ENCODE data around the gene SRD5A3.

SRD5A3 gene

DNA sequence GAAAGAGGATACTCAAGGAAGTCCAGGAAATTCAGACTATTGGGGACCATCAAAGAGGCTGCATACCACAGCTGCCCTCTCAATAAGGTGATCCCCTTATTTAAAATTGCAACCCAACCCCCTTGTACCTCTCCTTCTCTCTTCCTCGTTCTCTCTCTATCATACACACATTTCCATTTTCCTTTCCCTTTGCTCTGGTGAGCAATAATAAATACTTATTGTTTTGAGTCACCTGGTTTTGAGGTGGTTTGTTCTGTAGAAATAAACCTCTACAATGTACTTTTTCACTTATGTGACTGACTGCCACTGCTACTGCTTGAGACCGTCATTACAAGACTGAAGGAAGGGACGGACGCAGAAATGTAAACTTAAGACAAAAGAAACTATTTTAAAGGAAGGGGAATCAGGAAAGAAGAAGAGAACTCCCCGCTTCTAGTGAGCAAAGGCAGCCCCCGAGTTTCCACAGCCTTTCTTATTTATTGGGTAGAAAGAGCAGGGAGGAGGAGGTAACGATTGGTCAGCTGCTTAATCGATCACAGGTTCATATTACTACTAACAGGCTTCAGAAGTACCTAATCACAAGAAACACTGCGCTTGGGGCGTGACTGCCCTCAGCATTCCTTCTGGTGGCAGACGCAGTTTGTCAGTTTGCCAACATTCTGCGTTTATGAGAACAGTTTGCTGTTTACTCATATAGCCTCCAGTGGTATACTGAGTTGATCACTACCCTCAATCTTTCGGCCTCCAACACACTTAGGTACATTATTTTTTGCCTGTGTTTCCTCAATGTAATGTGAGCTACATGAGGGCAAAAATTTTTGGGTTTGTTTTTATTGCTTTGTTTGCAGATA is 32.8 kb downstream of the SRD5A3 start:
- H3K9me3 Mint-ChIP-seq (ENCODE audit: low read depth): no peaks in the 10 kb centered on the region
- H3K4me1 Mint-ChIP-seq (ENCODE audit: low read depth): no peaks in the 10 kb centered on the region
- no peaks in the 10 kb centered on the region for H3K27me3 Mint-ChIP-seq
- no peak overlapping the region for H3K4me3 Mint-ChIP-seq
- no peak overlapping the region for H3K27ac Mint-ChIP-seq
- peaks cover 6% of the 10 kb centered on the region for H3K36me3 Mint-ChIP-seq

DNA sequence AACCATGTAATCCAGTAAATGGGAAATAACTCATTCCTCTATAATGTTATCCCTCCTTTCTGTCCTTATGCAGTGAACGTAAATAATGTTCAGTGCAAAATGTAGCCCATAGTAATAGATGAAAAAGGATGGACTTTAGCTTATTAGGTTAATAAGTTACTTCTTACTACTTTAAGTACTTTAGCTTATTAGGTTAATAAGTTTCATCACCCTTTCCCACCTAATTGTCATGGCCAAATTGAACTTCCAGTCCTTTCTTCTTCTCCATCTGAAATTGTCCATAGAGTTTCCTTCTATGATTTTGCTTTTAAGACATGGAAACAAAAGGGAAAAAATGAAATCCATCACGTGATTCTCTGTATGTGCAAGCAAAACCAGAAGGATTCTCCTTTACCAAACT is 34.5 kb downstream of the SRD5A3 start:
- no peaks in the 10 kb centered on the region for H3K4me1 Mint-ChIP-seq (ENCODE audit: low read depth)
- H3K27me3 Mint-ChIP-seq: no peaks in the 10 kb centered on the region
- H3K27ac Mint-ChIP-seq: no peak overlapping the region
- no peaks in the 10 kb centered on the region for H3K36me3 Mint-ChIP-seq
- H3K4me3 Mint-ChIP-seq: no peak overlapping the region
- H3K9me3 Mint-ChIP-seq (ENCODE audit: low read depth): no peaks in the 10 kb centered on the region

DNA sequence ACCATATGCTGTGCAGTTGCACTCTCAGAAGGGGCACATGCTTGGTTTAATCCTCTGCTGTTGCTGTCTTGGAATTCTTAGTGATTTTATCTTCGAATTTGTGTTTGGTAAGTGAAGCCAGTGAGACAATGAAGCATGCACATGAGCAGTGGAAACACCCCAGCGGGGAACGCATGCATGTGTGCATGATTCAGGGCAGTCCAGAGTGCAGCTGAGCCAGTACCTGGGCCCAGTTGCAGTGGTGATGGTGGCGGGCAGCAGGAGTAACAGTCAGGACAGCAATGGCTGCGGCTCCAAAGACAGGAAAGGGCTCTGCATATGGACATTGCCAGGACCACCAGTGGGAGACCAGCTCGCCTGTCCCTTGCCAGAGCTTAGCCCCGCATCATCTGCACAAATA is 35.5 kb downstream of the SRD5A3 start:
- Mint-ChIP-seq H3K27me3 (no peaks in the 10 kb centered on the region), H3K4me3 (no peak overlapping the region), H3K27ac (no peak overlapping the region), H3K36me3 (no peaks in the 10 kb centered on the region), H3K4me1 (ENCODE audit: low read depth) (no peaks in the 10 kb centered on the region), H3K9me3 (ENCODE audit: low read depth) (no peaks in the 10 kb centered on the region)

DNA sequence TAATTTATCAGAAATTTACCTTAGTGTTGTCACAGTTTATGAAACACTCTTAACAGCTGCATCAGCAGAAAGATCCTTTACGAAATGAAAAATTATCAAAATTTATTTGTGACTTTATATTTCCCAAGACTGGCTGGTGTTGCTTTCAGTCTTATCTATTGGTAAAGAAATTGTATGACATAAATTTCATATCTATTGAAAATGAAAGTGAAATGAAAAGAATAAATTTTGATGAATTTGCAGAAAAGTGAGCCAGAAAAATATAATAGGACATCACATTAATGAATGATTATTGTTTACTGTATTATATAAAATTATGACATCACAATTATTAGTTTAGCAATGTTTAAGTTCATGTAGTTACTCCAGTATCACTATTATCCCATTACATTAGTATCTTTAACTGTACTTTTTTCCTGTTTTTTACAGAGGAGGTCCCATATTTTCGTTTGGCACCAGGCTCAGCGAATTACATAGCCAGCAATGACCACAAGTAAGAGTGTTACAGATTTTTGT is 36.5 kb downstream of the SRD5A3 start:
- H3K36me3 Mint-ChIP-seq: no peaks in the 10 kb centered on the region
- no peak overlapping the region for H3K4me3 Mint-ChIP-seq
- no peaks in the 10 kb centered on the region for H3K27me3 Mint-ChIP-seq
- H3K9me3 Mint-ChIP-seq (ENCODE audit: low read depth): no peaks in the 10 kb centered on the region
- no peak overlapping the region for H3K27ac Mint-ChIP-seq
- H3K4me1 Mint-ChIP-seq (ENCODE audit: low read depth): no peaks in the 10 kb centered on the region

DNA sequence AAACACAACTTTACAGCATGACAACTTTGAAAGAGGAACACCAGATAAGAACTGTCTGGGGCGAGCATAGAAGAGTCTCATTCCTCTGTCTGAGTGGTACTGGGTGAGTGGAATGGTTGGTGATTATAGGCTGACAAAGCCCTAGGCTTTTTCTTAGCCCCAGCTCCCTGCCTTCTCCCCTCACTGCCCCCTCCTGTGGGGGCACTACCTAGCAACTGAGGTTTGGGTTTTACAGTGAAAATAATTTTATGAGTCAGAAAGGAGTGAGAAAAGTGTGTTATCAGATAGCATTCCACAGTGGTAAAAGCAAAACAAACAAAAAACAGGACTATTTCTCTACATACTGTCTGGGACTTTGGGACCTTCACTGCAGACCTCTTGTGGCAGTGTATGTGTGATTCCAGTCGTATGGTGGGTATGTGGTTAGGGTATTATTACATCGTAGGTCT is 39.2 kb downstream of the SRD5A3 start:
- Mint-ChIP-seq H3K36me3 (no peaks in the 10 kb centered on the region), H3K9me3 (ENCODE audit: low read depth) (no peaks in the 10 kb centered on the region), H3K27ac (no peak overlapping the region), H3K4me1 (ENCODE audit: low read depth) (no peaks in the 10 kb centered on the region), H3K27me3 (no peaks in the 10 kb centered on the region), H3K4me3 (no peak overlapping the region)

DNA sequence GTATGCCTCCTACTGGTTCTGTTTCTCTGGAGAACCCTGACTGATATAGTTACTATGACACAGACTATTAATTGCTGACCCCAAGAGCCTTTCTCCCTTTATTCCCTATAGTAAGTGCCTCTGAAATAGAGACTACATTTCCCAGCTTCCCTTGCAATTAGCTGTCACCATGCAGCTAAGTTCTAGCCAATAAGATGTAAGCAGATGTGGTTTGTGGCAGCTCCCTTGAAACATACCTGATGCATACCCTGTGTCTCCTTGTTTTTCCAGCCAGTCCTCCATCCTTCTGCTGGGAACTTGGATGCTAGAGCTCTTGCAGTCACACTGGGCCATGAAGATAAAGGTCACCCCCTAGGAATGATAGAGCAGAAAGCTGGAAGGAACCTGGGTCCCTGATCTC is 40.0 kb downstream of the SRD5A3 start:
- no peak overlapping the region for H3K27ac Mint-ChIP-seq
- no peak overlapping the region for H3K4me3 Mint-ChIP-seq
- no peaks in the 10 kb centered on the region for H3K27me3 Mint-ChIP-seq
- H3K9me3 Mint-ChIP-seq (ENCODE audit: low read depth): no peaks in the 10 kb centered on the region
- H3K36me3 Mint-ChIP-seq: no peaks in the 10 kb centered on the region
- H3K4me1 Mint-ChIP-seq (ENCODE audit: low read depth): no peaks in the 10 kb centered on the region

DNA sequence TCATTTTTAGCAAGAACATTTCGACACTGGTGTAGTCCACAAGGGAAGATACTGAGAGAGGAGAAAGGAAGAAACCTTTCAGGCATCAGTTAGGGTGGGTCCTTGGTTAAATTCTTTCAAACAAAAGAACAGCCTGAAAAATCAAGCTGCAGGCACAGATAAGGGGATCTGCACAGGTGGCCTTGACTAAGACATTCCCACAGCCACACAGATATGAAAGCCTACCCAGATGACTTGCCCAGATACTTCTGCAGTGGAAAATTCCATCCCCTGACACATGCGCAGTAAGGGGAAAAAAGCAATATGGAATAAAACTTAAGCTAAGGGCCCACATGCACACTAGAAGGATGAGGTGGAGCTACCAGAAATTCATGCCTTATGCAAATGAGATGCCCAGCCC is 40.8 kb downstream of the SRD5A3 start:
- Mint-ChIP-seq H3K36me3 (no peaks in the 10 kb centered on the region), H3K4me3 (no peak overlapping the region), H3K4me1 (ENCODE audit: low read depth) (no peaks in the 10 kb centered on the region), H3K27ac (no peak overlapping the region), H3K27me3 (no peaks in the 10 kb centered on the region), H3K9me3 (ENCODE audit: low read depth) (no peaks in the 10 kb centered on the region)

DNA sequence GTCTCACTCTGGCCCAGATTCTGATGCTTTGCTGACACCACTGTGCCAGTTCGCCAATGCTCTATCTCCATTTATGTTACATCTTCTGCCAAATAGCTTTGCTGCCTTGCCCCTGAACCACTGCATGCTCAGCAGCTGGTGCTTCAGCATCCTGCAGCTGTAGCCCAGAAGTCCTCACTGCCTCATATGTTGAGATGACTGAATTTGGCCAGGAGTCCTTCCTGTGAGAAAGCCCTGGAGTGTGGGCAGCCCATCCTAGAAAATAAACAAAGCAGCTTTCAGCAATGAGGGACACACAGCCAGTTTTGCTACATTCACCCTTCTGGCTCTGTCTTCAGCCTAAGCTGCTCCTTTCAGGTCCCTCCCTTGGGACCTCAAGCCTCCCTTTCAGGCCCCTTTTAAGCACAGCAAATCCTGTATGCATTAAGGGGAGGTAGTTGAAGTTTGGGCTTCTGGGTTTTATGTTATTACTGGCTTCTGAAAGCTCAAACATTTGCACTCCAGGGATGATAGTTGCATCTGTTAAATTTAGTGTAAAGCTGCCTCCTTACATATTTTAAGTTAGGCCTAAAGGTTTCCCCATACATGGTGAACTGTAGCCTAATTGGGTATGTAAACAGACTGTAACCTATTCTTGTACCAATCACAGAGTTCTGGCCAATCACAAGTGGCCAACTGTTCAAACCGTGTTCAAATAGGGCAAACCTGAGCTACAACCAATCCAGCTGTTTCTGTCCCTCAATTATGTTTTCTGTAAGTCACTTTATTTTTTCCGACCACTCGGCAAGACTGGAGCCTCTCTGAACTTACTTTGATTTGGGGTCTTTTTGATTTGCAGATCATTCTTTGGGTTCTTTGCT is 47.6 kb downstream of the SRD5A3 start:
- H3K27ac Mint-ChIP-seq: no peak overlapping the region
- H3K9me3 Mint-ChIP-seq (ENCODE audit: low read depth): no peaks in the 10 kb centered on the region
- peaks cover 3% of the 10 kb centered on the region for H3K36me3 Mint-ChIP-seq
- H3K4me1 Mint-ChIP-seq (ENCODE audit: low read depth): peaks cover 29% of the 10 kb centered on the region
- H3K4me3 Mint-ChIP-seq: peak overlapping the region; percentile 68
- H3K27me3 Mint-ChIP-seq: no peaks in the 10 kb centered on the region

DNA sequence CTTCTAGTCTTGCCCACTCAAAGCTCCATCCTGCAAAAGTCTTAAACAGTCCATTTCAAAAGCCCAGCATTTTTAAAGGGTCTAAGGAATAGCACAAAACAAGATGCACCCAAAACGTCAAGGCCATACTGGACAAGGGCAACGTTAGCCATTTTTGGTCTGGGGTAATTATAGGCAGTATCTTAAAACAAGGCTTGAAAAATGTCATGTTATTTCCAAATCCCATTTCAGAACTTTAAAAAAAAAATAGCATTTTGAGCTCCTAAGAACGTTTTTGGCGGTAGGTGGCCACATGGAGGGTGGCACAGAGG is 49.1 kb downstream of the SRD5A3 start:
- Mint-ChIP-seq H3K27me3 (no peaks in the 10 kb centered on the region), H3K27ac (peak overlapping the region; percentile 99), H3K9me3 (ENCODE audit: low read depth) (no peaks in the 10 kb centered on the region), H3K36me3 (peaks cover 7% of the 10 kb centered on the region), H3K4me1 (ENCODE audit: low read depth) (peaks cover 37% of the 10 kb centered on the region), H3K4me3 (peak overlapping the region; percentile 99)

DNA sequence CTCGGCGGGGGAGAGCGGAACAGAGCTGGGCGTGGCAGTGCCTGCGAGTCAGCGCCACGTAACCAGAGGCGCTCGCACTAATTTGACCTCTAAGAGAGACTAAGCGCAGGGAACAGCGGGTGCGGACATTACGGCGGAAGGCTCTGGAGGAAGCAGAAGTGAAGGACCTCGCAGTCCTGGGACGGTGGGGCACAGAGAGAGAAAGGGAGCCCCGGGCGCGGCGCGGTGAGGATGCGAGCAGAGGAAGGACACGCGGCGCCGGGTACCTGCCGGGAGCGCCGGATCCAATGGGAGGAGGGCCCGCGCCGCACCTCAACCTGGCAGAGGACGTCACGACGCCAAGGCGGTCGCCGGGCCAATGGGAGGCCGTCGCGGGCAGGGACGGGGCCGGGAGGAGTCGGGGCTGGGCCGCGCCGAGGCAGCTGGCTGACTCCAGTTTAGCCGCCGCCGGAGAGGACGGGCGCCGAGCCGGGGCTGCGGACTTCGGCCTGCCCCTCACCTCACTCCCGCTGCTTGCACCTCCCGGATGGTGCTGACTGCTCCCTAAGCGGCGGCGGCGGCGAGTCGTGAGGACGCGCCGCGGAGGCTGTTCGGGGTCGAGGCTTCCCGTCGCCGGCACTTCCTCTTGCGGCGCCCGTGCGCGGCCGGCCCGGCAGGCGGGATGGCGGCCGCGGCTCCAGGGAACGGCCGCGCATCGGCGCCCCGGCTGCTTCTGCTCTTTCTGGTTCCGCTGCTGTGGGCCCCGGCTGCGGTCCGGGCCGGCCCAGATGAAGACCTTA is 49.7 kb downstream of the SRD5A3 start, which contains the start of gene TMEM165:
TMEM165 (plus strand) TSS at position 429 of the 779 bp plus-strand sequence; CDS start at position 662, 233 bp downstream.
- H3K4me3 Mint-ChIP-seq: peak within 1 kb of the TSS; percentile 99
- H3K4me1 Mint-ChIP-seq (ENCODE audit: low read depth): peaks cover 41% of the 10 kb centered on the region
- no peaks in the 10 kb centered on the region for H3K9me3 Mint-ChIP-seq (ENCODE audit: low read depth)
- H3K36me3 Mint-ChIP-seq: peaks cover 7% of the 10 kb centered on the region
- H3K27ac Mint-ChIP-seq: peak within 1 kb of the TSS; percentile 99
- H3K27me3 Mint-ChIP-seq: no peaks in the 10 kb centered on the region

DNA sequence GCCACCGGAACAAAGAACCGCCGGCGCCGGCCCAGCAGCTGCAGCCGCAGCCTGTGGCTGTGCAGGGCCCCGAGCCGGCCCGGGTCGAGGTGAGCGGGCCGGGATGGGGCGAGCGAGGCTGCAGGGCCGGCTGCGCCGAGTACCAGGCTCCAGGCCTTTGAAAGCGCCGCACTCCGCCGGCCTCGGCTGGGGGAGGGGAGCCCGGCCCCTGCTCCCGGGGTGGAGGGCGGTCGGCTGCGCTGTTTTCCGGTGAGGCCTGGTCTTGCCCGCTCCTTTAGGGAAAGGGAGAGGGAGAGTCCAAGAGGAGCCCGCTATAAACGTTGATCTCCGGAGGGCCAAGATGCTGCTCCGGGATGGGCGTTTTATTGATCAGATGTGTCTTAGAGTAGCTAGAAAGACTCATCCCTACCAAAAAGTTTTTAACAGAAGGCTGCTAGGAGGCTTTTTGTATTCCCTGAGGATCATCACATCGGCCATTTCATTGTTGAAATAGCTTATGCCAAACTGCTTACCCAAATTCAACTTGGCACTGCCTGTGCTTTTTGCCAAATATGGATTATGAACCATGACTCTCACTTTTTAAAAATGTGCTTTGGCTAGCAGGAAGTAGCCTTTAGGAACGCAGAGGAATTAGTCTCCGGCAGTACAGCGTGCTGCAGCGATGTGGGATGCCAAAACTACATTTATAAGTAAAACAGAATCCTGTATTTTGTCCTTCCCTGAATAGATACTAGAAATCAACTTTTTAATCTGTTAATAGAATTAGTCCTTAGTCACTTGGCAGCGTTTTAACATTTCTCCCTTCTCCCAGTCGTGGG is 50.5 kb downstream of the SRD5A3 start:
- Mint-ChIP-seq H3K36me3 (peaks cover 7% of the 10 kb centered on the region), H3K9me3 (ENCODE audit: low read depth) (no peaks in the 10 kb centered on the region), H3K4me3 (peak overlapping the region; percentile 92), H3K27ac (peak overlapping the region; percentile 80), H3K27me3 (no peaks in the 10 kb centered on the region), H3K4me1 (ENCODE audit: low read depth) (peaks cover 48% of the 10 kb centered on the region)

DNA sequence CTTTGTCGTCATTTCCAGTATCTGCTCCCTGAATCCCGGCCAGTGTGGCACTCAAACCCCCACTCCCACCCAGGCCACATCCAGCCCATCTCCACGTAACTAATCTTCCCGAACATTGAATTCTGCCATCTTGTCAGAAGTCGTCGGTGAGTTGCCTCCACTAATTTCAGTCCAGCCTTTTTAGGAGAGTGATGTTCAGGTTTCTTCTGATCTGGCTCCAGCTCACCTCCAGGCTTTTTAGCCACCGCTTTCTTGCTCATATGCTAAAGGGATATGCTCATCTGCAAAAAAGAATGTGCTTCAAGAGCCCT is 51.0 kb downstream of the SRD5A3 start:
- H3K36me3 Mint-ChIP-seq: peaks cover 7% of the 10 kb centered on the region

DNA sequence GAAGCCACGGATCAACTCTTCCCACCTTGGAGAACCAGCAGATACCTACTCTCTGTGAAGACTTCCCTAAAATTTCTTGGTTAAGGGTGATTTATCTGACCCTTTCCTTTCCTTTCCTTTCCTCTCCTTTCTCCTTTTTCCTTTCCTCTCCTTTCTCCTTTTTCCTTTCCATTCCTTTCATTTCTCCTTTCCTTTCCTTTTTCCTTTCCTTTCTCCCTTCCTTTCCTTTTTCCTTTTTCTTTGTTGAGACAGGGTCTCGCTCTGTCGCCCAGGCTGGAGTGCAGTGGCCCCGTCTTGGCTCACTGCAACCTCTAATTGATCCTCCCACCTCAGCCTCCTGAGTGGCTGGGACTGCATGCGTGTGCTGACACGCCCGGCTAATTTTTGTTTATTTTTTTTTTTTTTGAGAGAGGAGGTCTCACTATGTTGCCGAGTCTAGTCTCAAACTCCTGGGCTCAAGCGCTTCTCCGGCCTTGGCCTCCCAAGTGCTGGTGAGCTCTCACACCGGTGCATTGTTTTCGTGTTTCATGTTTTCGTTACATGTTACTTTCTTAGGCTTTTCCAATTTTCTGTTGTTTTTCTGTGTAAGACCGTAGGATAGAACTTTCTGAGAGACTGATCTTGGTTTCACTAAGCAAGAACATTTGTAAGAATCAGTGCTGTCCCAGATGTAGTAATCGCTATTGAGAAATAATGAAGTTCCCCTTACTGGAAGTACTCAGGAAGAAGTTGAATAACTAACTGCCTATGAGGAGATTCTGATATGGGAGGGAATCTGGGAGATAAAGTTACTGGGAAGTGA is 51.7 kb downstream of the SRD5A3 start:
- H3K27ac Mint-ChIP-seq: peak overlapping the region; percentile 80
- peaks cover 48% of the 10 kb centered on the region for H3K4me1 Mint-ChIP-seq (ENCODE audit: low read depth)
- H3K4me3 Mint-ChIP-seq: peak overlapping the region; percentile 92
- H3K27me3 Mint-ChIP-seq: no peaks in the 10 kb centered on the region
- H3K9me3 Mint-ChIP-seq (ENCODE audit: low read depth): no peaks in the 10 kb centered on the region
- H3K36me3 Mint-ChIP-seq: peaks cover 7% of the 10 kb centered on the region

More for the DNA sequence above, 51.0 kb downstream of the SRD5A3 start:
- Mint-ChIP-seq H3K4me1 (ENCODE audit: low read depth) (peaks cover 48% of the 10 kb centered on the region), H3K9me3 (ENCODE audit: low read depth) (no peaks in the 10 kb centered on the region), H3K4me3 (peak overlapping the region; percentile 92), H3K27me3 (no peaks in the 10 kb centered on the region), H3K27ac (peak overlapping the region; percentile 80)

All from activated naive CD8-positive, alpha-beta T cell (primary cell).